Upper lobe of right lung (tissue), 1 donor: ENCODE results near the gene PLCB2. TPM values are rescaled to one million over a fixed set of nuclear protein-coding genes. Genes with fewer than 3 reads are reported as not detected.

Experiments
- ATAC-seq: fragments of 200-7000 bp; cut with Tn5 transposase; one replicate; pipeline ENCODE4 v1.9.1; 2020; ENCODE audit warnings: mild to moderate bottlenecking, moderate library complexity
- DNase-seq: peaks from one replicate; pipeline ENCODE4 v3.0.0-alpha.2; 2020
- H3K27ac ChIP-seq: fragments of 200-600 bp; one replicate; pipeline ENCODE4 v1.8.0; 2022
- H3K27me3 ChIP-seq: fragments of 200-600 bp; one replicate; pipeline ENCODE4 v1.8.0; 2022; ENCODE audit warnings: mild to moderate bottlenecking
- H3K36me3 ChIP-seq: fragments of 200-600 bp; one replicate; pipeline ENCODE4 v1.8.0; 2022
- H3K4me1 ChIP-seq: fragments of 200-600 bp; one replicate; pipeline ENCODE4 v1.8.0; 2022
- H3K4me3 ChIP-seq: fragments of 200-600 bp; one replicate; pipeline ENCODE4 v1.8.0; 2022; ENCODE audit warnings: mild to moderate bottlenecking
- H3K9me3 ChIP-seq: fragments of 200-600 bp; one replicate; pipeline ENCODE4 v1.8.0; 2022
- intact Hi-C: fragments of 100-400 bp; cut with DNase I; formaldehyde crosslinking; loops from one replicate; pipeline ENCODE4 v1.11.0; 2022
- total RNA-seq: library from RNA; stranded (reverse); fragmentation: NEBNext Ultra II Directional; extraction: Animal tissue kit (Norgen Biotek cat#: 25700); gene quantifications from one replicate; pipeline ENCODE4 v1.2.1, GENCODE V29; 2021
- TF ChIP-seq, protein P1 (sequence below): fragments of 200-600 bp; IDR thresholded peaks from one replicate; pipeline ENCODE4 v1.8.0; 2022; ENCODE audit warnings: antibody characterized with exemption
- donor health status: DM: no; HTN: yes; CAD: no; lungs with severe emphysema.

PLCB2 gene
- total RNA-seq, 1 donor from 2014 or later: 61.2 TPM

GRCh38 chr15:40306908-40307307 lies 827 bp downstream of the PLCB2 start:
- intact Hi-C loops: no loop called here
- Histone ChIP-seq H3K27ac (peak overlapping the region; percentile 58), H3K27me3 (no peaks in the 10 kb centered on the region), H3K9me3 (no peaks in the 10 kb centered on the region), H3K36me3 (no peaks in the 10 kb centered on the region), H3K4me1 (peaks cover 19% of the 10 kb centered on the region), H3K4me3 (peak overlapping the region; percentile 51)
- DNase-seq (peak; percentile 47), ATAC-seq (peak; percentile 11)
- TF ChIP-seq, protein P1, sequence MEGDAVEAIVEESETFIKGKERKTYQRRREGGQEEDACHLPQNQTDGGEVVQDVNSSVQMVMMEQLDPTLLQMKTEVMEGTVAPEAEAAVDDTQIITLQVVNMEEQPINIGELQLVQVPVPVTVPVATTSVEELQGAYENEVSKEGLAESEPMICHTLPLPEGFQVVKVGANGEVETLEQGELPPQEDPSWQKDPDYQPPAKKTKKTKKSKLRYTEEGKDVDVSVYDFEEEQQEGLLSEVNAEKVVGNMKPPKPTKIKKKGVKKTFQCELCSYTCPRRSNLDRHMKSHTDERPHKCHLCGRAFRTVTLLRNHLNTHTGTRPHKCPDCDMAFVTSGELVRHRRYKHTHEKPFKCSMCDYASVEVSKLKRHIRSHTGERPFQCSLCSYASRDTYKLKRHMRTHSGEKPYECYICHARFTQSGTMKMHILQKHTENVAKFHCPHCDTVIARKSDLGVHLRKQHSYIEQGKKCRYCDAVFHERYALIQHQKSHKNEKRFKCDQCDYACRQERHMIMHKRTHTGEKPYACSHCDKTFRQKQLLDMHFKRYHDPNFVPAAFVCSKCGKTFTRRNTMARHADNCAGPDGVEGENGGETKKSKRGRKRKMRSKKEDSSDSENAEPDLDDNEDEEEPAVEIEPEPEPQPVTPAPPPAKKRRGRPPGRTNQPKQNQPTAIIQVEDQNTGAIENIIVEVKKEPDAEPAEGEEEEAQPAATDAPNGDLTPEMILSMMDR: no peak

DNA sequence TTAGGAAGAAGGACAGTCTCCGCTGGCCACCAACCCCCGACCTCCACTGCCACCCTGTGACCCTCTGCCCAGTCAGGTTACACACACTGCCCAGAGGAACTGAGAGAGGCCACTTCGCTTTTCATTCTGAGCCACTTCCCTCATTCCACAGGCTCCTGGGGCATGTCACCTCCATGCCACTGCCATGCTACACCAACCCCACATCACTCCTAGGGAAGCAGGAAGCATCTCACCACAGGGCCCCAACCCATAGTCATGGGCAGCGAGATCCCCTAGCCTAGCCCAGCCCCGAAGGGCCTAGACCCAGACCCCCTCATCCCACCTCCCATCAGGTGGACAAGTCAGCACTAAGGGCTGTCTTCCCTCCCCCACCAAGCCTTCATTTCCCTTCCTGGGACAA lies 1.4 kb downstream of the PLCB2 start:
- peak overlapping the region; percentile 51 for H3K4me3 ChIP-seq
- peaks cover 19% of the 10 kb centered on the region for H3K4me1 ChIP-seq
- peak overlapping the region; percentile 58 for H3K27ac ChIP-seq
- DNase-seq (peak; percentile 64), ATAC-seq (peak; percentile 51)
- H3K36me3 ChIP-seq: no peaks in the 10 kb centered on the region
- TF ChIP-seq, protein P1: no peak
- no peaks in the 10 kb centered on the region for H3K27me3 ChIP-seq
- intact Hi-C loops: no loop called here
- H3K9me3 ChIP-seq: no peaks in the 10 kb centered on the region

DNA sequence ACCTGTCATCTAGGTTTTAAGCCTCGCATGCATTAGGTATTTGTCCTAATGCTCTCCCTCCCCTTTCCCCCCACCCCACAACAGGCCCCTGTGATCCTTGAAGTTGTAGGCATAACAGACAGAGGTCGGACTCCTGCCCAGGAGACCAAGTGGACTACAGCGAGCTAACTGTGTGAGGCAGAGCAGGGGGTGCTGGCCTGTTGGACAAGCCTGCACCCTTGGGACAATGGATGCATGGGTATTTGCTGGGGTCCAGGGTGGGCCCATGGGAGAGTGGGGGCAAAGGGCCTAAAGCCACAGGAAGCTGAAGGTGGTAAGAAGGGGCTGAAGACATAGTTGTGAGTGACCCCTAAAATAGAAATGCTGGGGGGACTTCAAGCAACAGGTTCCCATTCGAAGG lies 2.5 kb downstream of the PLCB2 start:
- Histone ChIP-seq H3K9me3 (no peaks in the 10 kb centered on the region), H3K4me1 (peaks cover 19% of the 10 kb centered on the region), H3K36me3 (no peaks in the 10 kb centered on the region), H3K4me3 (no peak overlapping the region), H3K27ac (no peak overlapping the region), H3K27me3 (no peaks in the 10 kb centered on the region)
- no peak for ATAC-seq
- intact Hi-C loops: no loop called here
- TF ChIP-seq, protein P1: no peak
- peak; percentile 9 for DNase-seq

DNA sequence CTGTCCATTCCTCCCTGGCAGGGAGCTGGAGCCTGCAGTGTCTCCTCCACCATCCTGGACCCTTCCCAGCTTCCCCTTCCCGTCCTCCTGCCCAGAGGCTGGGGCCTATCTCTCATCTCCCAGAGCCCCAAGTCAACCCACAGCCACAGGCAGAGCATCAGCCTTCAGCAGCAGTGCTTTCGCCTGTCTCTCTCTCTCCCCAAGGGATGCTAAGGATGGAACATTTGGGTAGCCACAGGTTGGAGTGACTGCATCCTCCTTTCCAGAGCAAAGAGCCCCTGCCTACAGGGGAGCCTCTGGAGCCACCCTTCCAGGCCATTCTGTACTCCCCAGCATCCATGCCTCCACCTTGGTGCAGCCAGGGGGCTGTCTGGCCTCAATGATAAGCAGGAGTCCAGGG lies 4.2 kb downstream of the PLCB2 start:
- H3K4me3 ChIP-seq: no peak overlapping the region
- no peaks in the 10 kb centered on the region for H3K27me3 ChIP-seq
- DNase-seq: no peak
- intact Hi-C loops: no loop called here
- TF ChIP-seq, protein P1: no peak
- H3K4me1 ChIP-seq: peaks cover 7% of the 10 kb centered on the region
- H3K9me3 ChIP-seq: no peaks in the 10 kb centered on the region
- ATAC-seq: no peak
- no peaks in the 10 kb centered on the region for H3K36me3 ChIP-seq
- H3K27ac ChIP-seq: no peak overlapping the region

- Histone ChIP-seq H3K4me1 (peaks cover 5% of the 10 kb centered on the region), H3K27ac (no peak overlapping the region), H3K4me3 (no peak overlapping the region), H3K36me3 (peaks cover 2% of the 10 kb centered on the region), H3K9me3 (no peaks in the 10 kb centered on the region), H3K27me3 (no peaks in the 10 kb centered on the region)
- ATAC-seq: no peak
- intact Hi-C loops: no loop called here
- no peak for DNase-seq
- TF ChIP-seq, protein P1: no peak
Measured at GRCh38 chr15:40302981-40303380, 4.8 kb downstream of the PLCB2 start.

- H3K4me1 ChIP-seq: peaks cover 5% of the 10 kb centered on the region
- H3K4me3 ChIP-seq: no peak overlapping the region
- TF ChIP-seq, protein P1: no peak
- ATAC-seq (no peak), DNase-seq (no peak)
- H3K27me3 ChIP-seq: no peaks in the 10 kb centered on the region
- no peaks in the 10 kb centered on the region for H3K9me3 ChIP-seq
- intact Hi-C loops: no loop called here
- H3K36me3 ChIP-seq: peaks cover 8% of the 10 kb centered on the region
- H3K27ac ChIP-seq: no peak overlapping the region
Measured at GRCh38 chr15:40302288-40302886, 5.3 kb downstream of the PLCB2 start.
